Measurements from ENCODE around the gene ZBTB16. TPM values are rescaled to one million over a fixed set of nuclear protein-coding genes. Genes with fewer than 3 reads are reported as not detected.
A peak's percentile ranks its signal among the peaks of the same experiment; 100 is the strongest.

ZBTB16 gene
- total RNA-seq, 1 experiment from 2014 or later = 70.4 TPM

- intact Hi-C loops (cut with micrococcal nuclease) = no loop called here
- Mint-ChIP-seq H3K36me3 (ENCODE audit: insufficient read depth, unreplicated experiment) (peaks cover 100% of the 10 kb centered on the region), H3K4me3 (ENCODE audit: unreplicated experiment) (peak overlapping the region; percentile 58), H3K4me1 (ENCODE audit: insufficient read depth, unreplicated experiment) (peaks cover 89% of the 10 kb centered on the region), H3K27ac (ENCODE audit: low read depth, unreplicated experiment) (peak overlapping the region; percentile 99), H3K9me3 (ENCODE audit: unreplicated experiment) (no peaks in the 10 kb centered on the region), H3K27me3 (ENCODE audit: insufficient read depth, unreplicated experiment) (no peaks in the 10 kb centered on the region)
- no peak for DNase-seq (ENCODE audit: unreplicated experiment)
- BruUV-seq (replicated peaks) = no TSS peak
- POLR2A ChIA-PET = interaction anchor here (0.6 to 33.6 kb wide), 15 partner anchors 5 to 131 kb away, joined by 3 to 1399 read pairs (median 6); partner anchors contain the start of genes NNMT and ZBTB16
- CTCF ChIA-PET = interaction anchor here (0.6 to 2.7 kb wide), 3 partner anchors 9 to 511 kb away, joined by 3 to 10 read pairs (median 6); no protein-coding TSS in a partner anchor
- no peak for TF ChIP-seq CTCF (IDR thresholded peaks at IDR 0.05; ENCODE audit: unreplicated experiment)
Measured at GRCh38 chr11:114167771-114168448, 108.4 kb downstream of the ZBTB16 start.

GRCh38 chr11:114168691-114169090 lies 109.2 kb downstream of the ZBTB16 start:
- no peak for TF ChIP-seq CTCF (IDR thresholded peaks at IDR 0.05; ENCODE audit: unreplicated experiment)
- Mint-ChIP-seq H3K4me3 (ENCODE audit: unreplicated experiment) (peak overlapping the region; percentile 58), H3K27ac (ENCODE audit: low read depth, unreplicated experiment) (peak overlapping the region; percentile 99), H3K4me1 (ENCODE audit: insufficient read depth, unreplicated experiment) (peaks cover 90% of the 10 kb centered on the region), H3K9me3 (ENCODE audit: unreplicated experiment) (no peaks in the 10 kb centered on the region), H3K36me3 (ENCODE audit: insufficient read depth, unreplicated experiment) (peaks cover 100% of the 10 kb centered on the region), H3K27me3 (ENCODE audit: insufficient read depth, unreplicated experiment) (no peaks in the 10 kb centered on the region)
- intact Hi-C loops (cut with micrococcal nuclease) = no loop called here
- POLR2A ChIA-PET = interaction anchor here (0.6 to 33.6 kb wide), 8 partner anchors 5 to 480 kb away, joined by 3 to 1399 read pairs (median 6); no protein-coding TSS in a partner anchor
- DNase-seq (ENCODE audit: unreplicated experiment) = no peak
- no TSS peak for BruUV-seq (replicated peaks)
- CTCF ChIA-PET = interaction anchor here (0.5 to 1.7 kb wide), 7 partner anchors 8 to 510 kb away, joined by 3 to 7 read pairs (median 3); no protein-coding TSS in a partner anchor

GRCh38 chr11:114169321-114169749 lies 109.8 kb downstream of the ZBTB16 start:
- Mint-ChIP-seq H3K36me3 (ENCODE audit: insufficient read depth, unreplicated experiment) (peaks cover 100% of the 10 kb centered on the region), H3K4me1 (ENCODE audit: insufficient read depth, unreplicated experiment) (peaks cover 84% of the 10 kb centered on the region), H3K27ac (ENCODE audit: low read depth, unreplicated experiment) (peak overlapping the region; percentile 99), H3K4me3 (ENCODE audit: unreplicated experiment) (no peak overlapping the region), H3K27me3 (ENCODE audit: insufficient read depth, unreplicated experiment) (no peaks in the 10 kb centered on the region), H3K9me3 (ENCODE audit: unreplicated experiment) (no peaks in the 10 kb centered on the region)
- ChIA-PET POLR2A (interaction anchor here (0.6 to 33.6 kb wide), 7 partner anchors 6 to 479 kb away, joined by 3 to 1399 read pairs (median 6); no protein-coding TSS in a partner anchor), CTCF (interaction anchor here (0.6 to 1.4 kb wide), 5 partner anchors 9 to 174 kb away, joined by 3 to 7 read pairs (median 3); no protein-coding TSS in a partner anchor)
- TF ChIP-seq CTCF (IDR thresholded peaks at IDR 0.05; ENCODE audit: unreplicated experiment) = no peak
- no peak for DNase-seq (ENCODE audit: unreplicated experiment)
- no TSS peak for BruUV-seq (replicated peaks)
- intact Hi-C loops (cut with micrococcal nuclease) = no loop called here

- no peaks in the 10 kb centered on the region for H3K9me3 Mint-ChIP-seq (ENCODE audit: unreplicated experiment)
- CTCF ChIA-PET = interaction anchor here (1.1 to 1.4 kb wide), 2 partner anchors 9 to 175 kb away, joined by 3 to 7 read pairs; no protein-coding TSS in a partner anchor
- no peaks in the 10 kb centered on the region for H3K27me3 Mint-ChIP-seq (ENCODE audit: insufficient read depth, unreplicated experiment)
- TF ChIP-seq CTCF (IDR thresholded peaks at IDR 0.05; ENCODE audit: unreplicated experiment) = no peak
- intact Hi-C loops (cut with micrococcal nuclease) = no loop called here
- H3K27ac Mint-ChIP-seq (ENCODE audit: low read depth, unreplicated experiment) = peak overlapping the region; percentile 99
- BruUV-seq (replicated peaks) = no TSS peak
- no peak overlapping the region for H3K4me3 Mint-ChIP-seq (ENCODE audit: unreplicated experiment)
- H3K4me1 Mint-ChIP-seq (ENCODE audit: insufficient read depth, unreplicated experiment) = peaks cover 84% of the 10 kb centered on the region
- POLR2A ChIA-PET = interaction anchor here (1.0 to 33.6 kb wide), 7 partner anchors 6 to 109 kb away, joined by 3 to 1399 read pairs (median 6); no protein-coding TSS in a partner anchor
- peaks cover 100% of the 10 kb centered on the region for H3K36me3 Mint-ChIP-seq (ENCODE audit: insufficient read depth, unreplicated experiment)
- no peak for DNase-seq (ENCODE audit: unreplicated experiment)
Measured at GRCh38 chr11:114169821-114170220, 110.3 kb downstream of the ZBTB16 start.
